ENCODE measurements around the gene TAF12.

DNA sequence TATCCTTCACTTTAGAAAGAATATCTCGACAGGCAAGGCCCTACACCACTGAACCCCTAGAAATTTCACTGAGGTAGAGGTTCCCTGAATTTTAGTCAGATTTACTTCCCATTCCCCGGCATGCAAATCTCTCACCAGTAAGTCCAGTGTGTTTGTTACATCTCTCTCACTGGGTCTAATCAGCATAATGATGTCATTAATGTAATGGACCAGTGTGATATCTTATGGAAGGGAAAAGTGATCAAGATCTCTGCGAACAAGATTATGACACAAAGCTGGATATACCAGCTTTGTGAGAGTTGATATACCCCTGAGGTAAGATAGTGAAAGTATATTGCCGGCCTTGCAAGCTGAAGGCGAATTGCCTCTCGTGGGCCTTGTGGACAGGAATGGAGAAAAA is 13.5 kb upstream of the TAF12 start:
- TF ChIP-seq TAF1 (IDR thresholded peaks at IDR 0.05; ENCODE audit: low read depth, low read length) (no peak), POLR2A (IDR thresholded peaks at IDR 0.05; ENCODE audit: low read depth, low read length) (no peak)

All from GM12891 (cell line).